Smooth muscle cell (in vitro differentiated cells): Measurements from ENCODE around the gene THUMPD3. TPM values are rescaled to one million over a fixed set of nuclear protein-coding genes. Genes with fewer than 3 reads are reported as not detected.

Experiments
- DNase-seq: peaks from one replicate; lab custom pipeline; 2025; ENCODE audit not compliant: unreplicated experiment; lab: John Stamatoyannopoulos, UW
- H2AFZ ChIP-seq: fragments of 200-600 bp; sonication (generic); 2 replicates; pipeline ENCODE4 v1.6.0; 2016; ENCODE audit warnings: antibody characterized with exemption, low read depth, mild to moderate bottlenecking
- H3F3A ChIP-seq: fragments of 200-600 bp; sonication (generic); 2 replicates; pipeline ENCODE4 v1.6.0; 2017; ENCODE audit warnings: antibody characterized with exemption, low read depth
- H3K27ac ChIP-seq: fragments of 200-600 bp; sonication (generic); 2 replicates; pipeline ENCODE4 v1.5.1; 2016; ENCODE audit warnings: low read depth, mild to moderate bottlenecking
- H3K27me3 ChIP-seq: fragments of 200-600 bp; sonication (generic); 2 replicates; pipeline ENCODE4 v1.6.1; 2016; ENCODE audit warnings: low read depth, mild to moderate bottlenecking
- H3K36me3 ChIP-seq: fragments of 200-600 bp; sonication (generic); 2 replicates; pipeline ENCODE4 v1.5.1; 2016; ENCODE audit warnings: low read depth
- H3K4me1 ChIP-seq: fragments of 200-600 bp; sonication (generic); 2 replicates; pipeline ENCODE4 v1.5.1; 2016; ENCODE audit warnings: low read depth
- H3K4me2 ChIP-seq: fragments of 200-600 bp; sonication (generic); 2 replicates; pipeline ENCODE4 v1.6.0; 2016; ENCODE audit warnings: mild to moderate bottlenecking
- H3K4me3 ChIP-seq: fragments of 200-600 bp; sonication (generic); 2 replicates; pipeline ENCODE4 v1.5.1; 2016; ENCODE audit warnings: mild to moderate bottlenecking
- H3K79me2 ChIP-seq: fragments of 200-600 bp; sonication (generic); 2 replicates; pipeline ENCODE4 v1.6.0; 2016; ENCODE audit warnings: low read depth, mild to moderate bottlenecking
- H3K9ac ChIP-seq: fragments of 200-600 bp; sonication (generic); 2 replicates; pipeline ENCODE4 v1.6.0; 2016; ENCODE audit warnings: low read depth
- H3K9me3 ChIP-seq: fragments of 200-600 bp; sonication (generic); replicated peaks from 2 replicates; pipeline ENCODE4 v1.5.1; 2016; ENCODE audit warnings: low read depth
- H4K20me1 ChIP-seq: fragments of 200-600 bp; sonication (generic); 2 replicates; pipeline ENCODE4 v1.6.0; 2016; ENCODE audit warnings: low read depth
- WGBS: methylation state at CpG from one replicate; pipeline ENCODE4 v1.1.7; 2016; ENCODE audit warnings: low lambda C conversion rate; 5-methylcytosine and 5-hydroxymethylcytosine counted together
- polyA plus RNA-seq: library from polyadenylated mRNA; unstranded; fragments of >200 nt; fragmentation: Nextera tagmentation; extraction: Ambion mirVana; gene quantifications from 2 replicates; pipeline ENCODE4 v1.2.1, GENCODE V29; 2016
- total RNA-seq: library from RNA; depleted of rRNA; stranded (reverse); fragments of >200 nt; gene quantifications from 2 replicates; pipeline ENCODE4 v1.2.3, GENCODE V29; 2014
- TF ChIP-seq, protein P1 (sequence below): fragments of 200-600 bp; sonication (generic); IDR thresholded peaks from 2 replicates; pipeline ENCODE4 v1.5.1; 2017; ENCODE audit warnings: borderline replicate concordance, mild to moderate bottlenecking, antibody characterized with exemption; ENCODE audit not compliant: insufficient read depth, poor library complexity, severe bottlenecking

THUMPD3 gene
- total and polyA plus RNA-seq, 2 experiments from 2014 or later: 11.6 to 19.5 TPM

GRCh38 chr3:9322780-9323179 lies 40.1 kb upstream of the THUMPD3 start:
- no peak overlapping the region for H3K4me2 ChIP-seq
- 98% methylated on average over 2 of the region's 2 CpGs for WGBS
- no peaks in the 10 kb centered on the region for H3K36me3 ChIP-seq
- no peaks in the 10 kb centered on the region for H4K20me1 ChIP-seq
- H3K4me1 ChIP-seq: peaks cover 7% of the 10 kb centered on the region
- H3F3A ChIP-seq: peaks cover 1% of the 10 kb centered on the region
- TF ChIP-seq, protein P1, sequence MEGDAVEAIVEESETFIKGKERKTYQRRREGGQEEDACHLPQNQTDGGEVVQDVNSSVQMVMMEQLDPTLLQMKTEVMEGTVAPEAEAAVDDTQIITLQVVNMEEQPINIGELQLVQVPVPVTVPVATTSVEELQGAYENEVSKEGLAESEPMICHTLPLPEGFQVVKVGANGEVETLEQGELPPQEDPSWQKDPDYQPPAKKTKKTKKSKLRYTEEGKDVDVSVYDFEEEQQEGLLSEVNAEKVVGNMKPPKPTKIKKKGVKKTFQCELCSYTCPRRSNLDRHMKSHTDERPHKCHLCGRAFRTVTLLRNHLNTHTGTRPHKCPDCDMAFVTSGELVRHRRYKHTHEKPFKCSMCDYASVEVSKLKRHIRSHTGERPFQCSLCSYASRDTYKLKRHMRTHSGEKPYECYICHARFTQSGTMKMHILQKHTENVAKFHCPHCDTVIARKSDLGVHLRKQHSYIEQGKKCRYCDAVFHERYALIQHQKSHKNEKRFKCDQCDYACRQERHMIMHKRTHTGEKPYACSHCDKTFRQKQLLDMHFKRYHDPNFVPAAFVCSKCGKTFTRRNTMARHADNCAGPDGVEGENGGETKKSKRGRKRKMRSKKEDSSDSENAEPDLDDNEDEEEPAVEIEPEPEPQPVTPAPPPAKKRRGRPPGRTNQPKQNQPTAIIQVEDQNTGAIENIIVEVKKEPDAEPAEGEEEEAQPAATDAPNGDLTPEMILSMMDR: no peak
- DNase-seq: no peak
- H3K27me3 ChIP-seq: no peaks in the 10 kb centered on the region
- no peaks in the 10 kb centered on the region for H3K79me2 ChIP-seq
- no peaks in the 10 kb centered on the region for H3K9me3 ChIP-seq
- H2AFZ ChIP-seq: no peak overlapping the region
- H3K27ac ChIP-seq: no peak overlapping the region
- H3K4me3 ChIP-seq: no peak overlapping the region
- H3K9ac ChIP-seq: no peak overlapping the region

GRCh38 chr3:9324944-9325343 lies 37.9 kb upstream of the THUMPD3 start:
- TF ChIP-seq, protein P1: no peak
- H4K20me1 ChIP-seq: no peaks in the 10 kb centered on the region
- no peaks in the 10 kb centered on the region for H3F3A ChIP-seq
- no peak overlapping the region for H3K4me2 ChIP-seq
- DNase-seq: no peak
- H3K9me3 ChIP-seq: no peaks in the 10 kb centered on the region
- 74% methylated on average over 4 of the region's 4 CpGs for WGBS
- H3K9ac ChIP-seq: no peak overlapping the region
- H3K36me3 ChIP-seq: no peaks in the 10 kb centered on the region
- no peak overlapping the region for H3K4me3 ChIP-seq
- no peaks in the 10 kb centered on the region for H3K79me2 ChIP-seq
- H3K4me1 ChIP-seq: no peaks in the 10 kb centered on the region
- H2AFZ ChIP-seq: no peak overlapping the region
- no peaks in the 10 kb centered on the region for H3K27me3 ChIP-seq
- no peak overlapping the region for H3K27ac ChIP-seq

DNA sequence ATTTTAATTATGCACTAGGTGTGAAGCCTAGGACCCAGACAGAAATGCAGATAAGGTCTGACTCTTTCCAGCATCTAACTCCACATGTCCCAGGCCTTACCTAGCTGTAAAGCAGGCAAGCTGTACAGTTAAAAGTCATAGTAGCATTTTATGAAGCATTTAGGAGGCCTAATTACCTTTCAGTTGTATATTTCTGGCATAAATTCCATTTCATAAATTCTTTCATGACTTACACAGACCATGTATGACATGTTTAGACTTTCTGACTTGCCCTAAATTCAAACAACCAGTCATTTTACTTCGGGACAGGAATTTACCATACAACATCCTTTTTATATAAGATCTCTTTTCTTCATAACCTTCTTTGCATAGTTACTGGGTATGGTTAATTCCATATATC lies 35.3 kb upstream of the THUMPD3 start:
- H3K27ac ChIP-seq: no peak overlapping the region
- H3K4me2 ChIP-seq: no peak overlapping the region
- no peaks in the 10 kb centered on the region for H3F3A ChIP-seq
- no peak overlapping the region for H3K9ac ChIP-seq
- H3K4me1 ChIP-seq: no peaks in the 10 kb centered on the region
- no peak for DNase-seq
- TF ChIP-seq, protein P1: no peak
- no peaks in the 10 kb centered on the region for H3K79me2 ChIP-seq
- no peak overlapping the region for H3K4me3 ChIP-seq
- H4K20me1 ChIP-seq: no peaks in the 10 kb centered on the region
- 92% methylated on average over 1 of the region's 1 CpG for WGBS
- no peaks in the 10 kb centered on the region for H3K27me3 ChIP-seq
- H3K36me3 ChIP-seq: no peaks in the 10 kb centered on the region
- H2AFZ ChIP-seq: no peak overlapping the region
- no peaks in the 10 kb centered on the region for H3K9me3 ChIP-seq

DNA sequence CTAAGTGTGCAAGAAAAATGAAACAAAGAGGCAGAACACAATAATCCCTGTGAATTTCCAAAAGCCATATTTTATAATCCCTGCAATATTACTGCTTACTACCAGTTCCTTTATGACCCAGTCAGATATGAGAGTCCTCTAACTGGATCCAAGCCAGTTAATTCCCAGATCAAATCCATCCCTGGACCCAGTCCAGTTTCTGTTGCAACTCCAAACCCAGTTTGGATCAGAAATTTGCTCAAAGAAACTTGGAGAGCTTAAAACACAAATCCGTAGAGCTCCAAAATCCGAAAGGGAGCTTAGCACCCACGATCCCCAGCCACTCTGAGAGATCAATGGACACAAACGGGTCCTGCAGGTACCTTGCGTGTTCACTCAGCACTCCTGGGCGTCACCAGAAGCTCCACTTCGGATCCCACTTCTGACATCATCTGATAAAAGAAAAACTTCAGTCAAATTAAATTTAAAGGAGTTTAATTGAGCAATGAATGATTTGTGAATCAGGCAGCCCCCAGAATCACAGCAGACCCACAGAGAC lies 32.6 kb upstream of the THUMPD3 start:
- Histone ChIP-seq H3K9me3 (no peaks in the 10 kb centered on the region), H3K4me3 (no peak overlapping the region), H3K27ac (no peak overlapping the region), H3K4me2 (no peak overlapping the region), H3K36me3 (no peaks in the 10 kb centered on the region), H4K20me1 (no peaks in the 10 kb centered on the region), H3F3A (no peaks in the 10 kb centered on the region), H3K79me2 (no peaks in the 10 kb centered on the region), H3K27me3 (no peaks in the 10 kb centered on the region), H3K4me1 (no peaks in the 10 kb centered on the region), H2AFZ (no peak overlapping the region), H3K9ac (no peak overlapping the region)
- DNase-seq: no peak
- 88% methylated on average over 7 of the region's 7 CpGs for WGBS
- TF ChIP-seq, protein P1: no peak
